Psoas muscle (tissue), 8 donors: Measurements from ENCODE around the gene ADAMTSL2. TPM values are rescaled to one million over a fixed set of nuclear protein-coding genes. Genes with fewer than 3 reads are reported as not detected.

Experiments used
- ATAC-seq, 4 donors: fragments of 200-7000 bp; cut with Tn5 transposase; one replicate each; pipeline ENCODE4 v1.9.1; 2020; ENCODE audit warnings: moderate library complexity in 3 of 4, mild to moderate bottlenecking in 2 of 4
- DNase-seq, 2 donors: peaks; one replicate each; pipeline ENCODE4 v3.0.0-alpha.2; 2020
- H3K27ac ChIP-seq: fragments of 200-600 bp; one replicate; pipeline ENCODE4 v1.8.0; 2022
- H3K27me3 ChIP-seq, 3 donors: fragments of 200-600 bp in 1 of 3; one replicate each; pipeline versions ENCODE4 v1.6.1 to v1.8.0; 2013 to 2022; ENCODE audit warnings: low read length in 2 of 3, mild to moderate bottlenecking in 2 of 3, moderate library complexity in 1 of 3; ENCODE audit not compliant: insufficient read depth in 3 of 3
- H3K36me3 ChIP-seq, 2 donors: fragments of 200-600 bp in 1 of 2; one replicate each; pipeline versions ENCODE4 v1.6.1 to v1.8.0; 2013 to 2022; ENCODE audit warnings: low read depth in 1 of 2, mild to moderate bottlenecking in 1 of 2, moderate library complexity in 1 of 2; ENCODE audit not compliant: insufficient read depth in 1 of 2
- H3K4me1 ChIP-seq: fragments of 200-600 bp; one replicate; pipeline ENCODE4 v1.8.0; 2022
- H3K4me3 ChIP-seq: fragments of 200-600 bp; one replicate; pipeline ENCODE4 v1.8.0; 2022; ENCODE audit warnings: mild to moderate bottlenecking
- H3K9me3 ChIP-seq: fragments of 200-600 bp; one replicate; pipeline ENCODE4 v1.8.0; 2022
- CTCF ChIP-seq: fragments of 200-600 bp; IDR thresholded peaks from one replicate; pipeline ENCODE4 v1.8.0; 2022; ENCODE audit warnings: antibody characterized with exemption
- WGBS, 3 donors: extraction: QIAGEN DNeasy Blood & Tissue Kit; methylation state at CpG; one replicate each; pipeline versions ENCODE4 v1.1.6 to v1.1.7; 2013; 5-methylcytosine and 5-hydroxymethylcytosine counted together
- intact Hi-C, 2 donors: fragments of 100-400 bp; cut with DNase I; formaldehyde crosslinking; loops; one replicate each; pipeline versions ENCODE4 v1.11.0 to v1.14.2; 2022
- polyA plus RNA-seq, 3 donors: library from polyadenylated mRNA; stranded (reverse); fragments of 200-250 nt; gene quantifications; one replicate each; pipeline ENCODE4 v1.2.3, GENCODE V29; 2013
- total RNA-seq, 4 donors: library from RNA; stranded (reverse); fragmentation: NEBNext Ultra II Directional in 2 of 4; extraction: Animal tissue kit (Norgen Biotek cat#: 25700) in 2 of 4; gene quantifications; one replicate each; pipeline versions ENCODE4 v1.2.1 to v1.2.4, GENCODE V29; 2021 to 2023
- donor health status: healthy with polysubstance abuse.
- donor health status: DM: no; HTN: no; CAD: no; lungs with moderate emphysema.
- donor health status: Bipolar disorder and iron deficiency.
- donor health status: healthy.
- donor health status: DM: yes; HTN: yes; CAD: no.
- donor health status: DM: no; HTN: no; CAD: no.
- donor health status: DM: no; HTN: no; CAD: no.
- donor health status: DM: yes; HTN: yes; CAD: no.

Gene ADAMTSL2
- total and polyA plus RNA-seq, 7 donors: 0.21 to 5.4 (median 0.71) TPM

- no peak overlapping the region for H3K27ac ChIP-seq
- TF ChIP-seq CTCF: no peak
- intact Hi-C loops: loop anchor here (5.0 to 10.0 kb wide), 4 partner anchors 82 to 455 kb away; partner anchors contain the start of genes GTF3C5 (in 1 of the 2), SURF1 (in 1 of the 2) and SURF2 (in 1 of the 2)
- peaks cover 0 to 7% (median 0%) of the 10 kb centered on the region in 3 donors for H3K27me3 ChIP-seq
- DNase-seq (peak in 1 of 2 donors; percentile 20), ATAC-seq (no peak)
- peaks cover 22% of the 10 kb centered on the region for H3K4me1 ChIP-seq
- H3K36me3 ChIP-seq: no peaks in the 10 kb centered on the region
- WGBS, 3 donors: 92 to 93% (median 92%) methylated on average over 19 of the region's 19 CpGs
- no peak overlapping the region for H3K4me3 ChIP-seq
- no peaks in the 10 kb centered on the region for H3K9me3 ChIP-seq
Measured at GRCh38 chr9:133489253-133490190, 45.0 kb upstream of the ADAMTSL2 start.

- intact Hi-C loops: loop anchor here in 1 of 2 donors (10.0 kb wide), 1 partner anchor 455 kb away; the partner anchor contains the start of gene GTF3C5
- Histone ChIP-seq H3K9me3 (no peaks in the 10 kb centered on the region), H3K27ac (no peak overlapping the region), H3K27me3 (peaks cover 0 to 4% (median 0%) of the 10 kb centered on the region in 3 donors), H3K4me1 (peaks cover 22% of the 10 kb centered on the region), H3K4me3 (no peak overlapping the region), H3K36me3 (no peaks in the 10 kb centered on the region)
- 68 to 72% (median 69%) methylated on average over 12 to 13 of the region's 13 CpGs for WGBS, 3 donors
- ATAC-seq (no peak), DNase-seq (no peak)
- TF ChIP-seq CTCF: no peak
Measured at GRCh38 chr9:133490201-133490681, 44.3 kb upstream of the ADAMTSL2 start.

- intact Hi-C loops: loop anchor here in 1 of 2 donors (10.0 kb wide), 1 partner anchor 456 kb away; the partner anchor contains the start of gene GTF3C5
- Histone ChIP-seq H3K4me3 (no peak overlapping the region), H3K9me3 (no peaks in the 10 kb centered on the region), H3K27ac (no peak overlapping the region), H3K4me1 (peaks cover 22% of the 10 kb centered on the region), H3K36me3 (no peaks in the 10 kb centered on the region), H3K27me3 (no peaks in the 10 kb centered on the region)
- no peak for TF ChIP-seq CTCF
- ATAC-seq (no peak), DNase-seq (peak in 1 of 2 donors; percentile 46)
- WGBS, 3 donors: 70 to 86% (median 74%) methylated on average over 12 of the region's 12 CpGs
Measured at GRCh38 chr9:133490865-133491655, 43.4 kb upstream of the ADAMTSL2 start.

GRCh38 chr9:133491656-133491925 is 42.9 kb upstream of the ADAMTSL2 start:
- Histone ChIP-seq H3K27ac (peak overlapping the region; percentile 79), H3K36me3 (no peaks in the 10 kb centered on the region), H3K4me3 (no peak overlapping the region), H3K4me1 (peaks cover 22% of the 10 kb centered on the region), H3K9me3 (no peaks in the 10 kb centered on the region), H3K27me3 (no peaks in the 10 kb centered on the region)
- 80 to 83% (median 83%) methylated on average over 8 of the region's 8 CpGs for WGBS, 3 donors
- ATAC-seq (no peak), DNase-seq (peak in 1 of 2 donors; percentile 49)
- intact Hi-C loops: loop anchor here in 1 of 2 donors (10.0 kb wide), 1 partner anchor 457 kb away; the partner anchor contains the start of gene GTF3C5
- no peak for TF ChIP-seq CTCF
